GM19351 (cell line): ENCODE data around the gene C2orf49.

Source experiments
- ATAC-seq: cut with Tn5 transposase; IDR thresholded peaks from one replicate; pipeline ENCODE4 v1.9.1; 2021; ENCODE audit warnings: mild to moderate bottlenecking, moderate library complexity; ENCODE audit not compliant: unreplicated experiment

Gene C2orf49

DNA sequence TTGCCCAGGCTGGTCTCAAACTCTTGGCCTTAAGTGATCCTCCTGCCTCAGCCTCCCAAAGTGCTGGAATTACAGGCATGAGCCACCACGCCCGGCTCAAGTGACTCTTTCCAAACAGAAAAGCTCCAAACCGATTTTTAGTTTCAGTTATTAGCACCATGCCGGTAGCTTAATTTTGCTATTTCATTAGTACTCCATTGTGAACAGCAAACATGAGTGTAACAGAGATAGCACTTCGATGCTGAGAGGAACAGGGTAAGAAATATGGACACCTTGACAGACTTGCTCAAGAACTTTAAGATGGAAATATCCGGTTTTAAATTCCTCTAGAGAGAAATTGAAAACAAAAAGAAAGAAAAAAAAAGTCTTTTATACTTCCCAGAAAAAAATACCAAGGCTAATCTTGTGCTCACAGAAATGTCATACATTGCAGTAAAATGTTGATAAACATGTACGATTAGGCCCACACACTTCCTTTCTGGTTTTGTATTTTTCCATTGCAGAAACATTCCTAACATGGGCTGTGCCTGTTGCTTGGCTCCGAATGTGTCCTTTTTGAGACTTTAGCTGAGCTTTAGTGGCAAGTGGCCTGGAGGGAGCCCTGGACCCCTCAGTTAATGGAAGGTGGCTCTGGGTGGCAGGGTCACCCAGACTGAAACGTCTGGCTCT is 43.2 kb downstream of the C2orf49 start:
- ATAC-seq, result no peak

DNA sequence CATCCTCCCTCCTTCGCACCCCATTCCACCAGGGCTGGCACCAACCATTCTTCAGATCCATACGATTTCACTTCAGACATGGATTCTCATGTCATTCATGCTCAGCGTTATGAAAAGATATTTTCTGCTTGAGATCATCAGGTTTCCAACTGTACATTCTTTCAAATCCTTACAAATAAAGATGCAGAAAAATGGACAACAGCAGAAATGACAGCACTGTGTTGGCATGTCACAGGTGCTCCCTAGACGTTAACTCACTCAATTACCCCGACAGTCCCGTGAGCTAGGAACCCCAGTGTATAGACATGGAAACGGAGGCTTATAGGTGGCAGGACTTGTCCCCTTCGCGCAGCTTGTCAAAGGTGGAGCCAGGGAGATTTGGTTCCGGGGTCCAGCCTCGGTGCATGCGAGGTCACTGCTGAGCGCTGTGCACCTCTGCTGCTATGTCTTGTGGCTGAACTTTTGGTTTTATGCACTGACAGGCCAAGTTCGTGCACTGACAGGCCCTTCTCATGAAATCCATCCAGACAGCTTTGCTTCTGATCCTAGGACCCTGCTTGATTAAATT is 43.8 kb downstream of the C2orf49 start:
- ATAC-seq, result no peak

DNA sequence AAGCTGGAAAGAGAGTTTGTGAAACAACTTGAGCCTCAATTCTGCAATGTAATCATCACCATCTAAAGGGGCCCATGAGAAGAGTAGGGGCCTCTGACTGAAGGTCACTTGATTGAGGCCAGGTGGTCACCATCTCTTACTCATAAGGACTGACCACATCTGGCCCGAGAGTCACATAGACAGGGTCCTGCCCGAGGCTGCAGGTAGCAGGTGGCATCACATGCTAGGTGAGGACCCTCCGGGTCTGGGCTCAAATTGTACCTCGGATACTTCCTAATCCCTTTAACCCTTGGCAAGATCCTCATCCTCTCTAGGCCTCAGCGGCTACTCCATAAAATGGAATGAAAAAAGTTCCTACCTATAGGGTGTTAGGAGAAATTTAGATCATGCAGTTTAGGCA is 44.8 kb downstream of the C2orf49 start:
- ATAC-seq, result no peak

DNA sequence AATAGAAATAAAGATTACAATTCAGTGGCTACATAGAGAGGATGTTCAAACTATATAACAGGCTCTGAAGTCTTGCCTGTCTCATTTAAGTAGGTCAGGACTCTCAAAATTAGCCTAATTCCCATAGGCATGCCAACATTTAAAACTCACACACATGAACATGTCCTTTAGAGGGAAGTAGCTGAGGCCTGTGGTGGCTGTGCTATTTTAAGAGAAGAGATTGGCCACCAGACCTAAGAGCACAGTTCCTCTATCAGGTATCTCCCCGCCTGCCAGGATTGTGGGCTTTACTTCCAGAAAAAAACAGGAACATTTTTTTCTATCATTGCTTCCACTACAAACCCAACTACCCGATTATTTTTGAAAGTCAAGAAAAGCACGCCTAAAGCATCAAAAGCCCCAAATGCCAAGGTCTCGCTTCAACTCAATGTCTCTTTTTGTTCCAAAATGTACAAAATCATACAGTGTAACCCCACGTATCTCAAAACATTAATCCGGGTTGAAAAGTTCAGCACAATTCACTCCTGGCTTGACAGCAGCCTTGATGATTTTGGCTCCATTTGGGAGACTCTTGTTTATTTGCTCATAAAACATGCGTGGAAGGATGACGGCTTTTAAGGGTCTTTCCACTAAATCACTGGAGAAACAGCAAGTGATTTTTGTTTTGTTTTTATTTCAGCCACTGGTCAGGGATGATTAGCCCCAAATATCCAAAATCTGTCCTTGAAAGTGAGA is 46.3 kb downstream of the C2orf49 start:
- no peak for ATAC-seq

DNA sequence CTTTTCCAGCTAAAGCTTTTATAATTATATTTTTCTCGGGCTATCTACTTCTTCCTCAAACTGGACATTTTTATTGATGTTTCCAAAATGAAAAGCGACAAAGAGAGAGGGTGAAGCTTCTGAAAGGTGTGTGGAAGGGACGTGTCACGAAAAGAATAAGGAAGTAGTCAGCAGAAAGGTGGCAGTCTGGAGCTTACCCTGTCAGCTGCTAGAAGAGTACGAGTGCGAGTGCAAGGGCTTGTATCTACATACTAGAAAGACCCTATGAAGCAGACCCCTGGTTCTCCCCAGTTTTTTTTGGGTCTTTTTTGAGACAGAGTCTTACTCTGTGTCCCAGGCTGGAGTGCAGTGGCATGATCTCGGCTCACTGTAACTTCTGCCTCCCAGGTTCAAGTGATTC is 46.9 kb downstream of the C2orf49 start:
- no peak for ATAC-seq

DNA sequence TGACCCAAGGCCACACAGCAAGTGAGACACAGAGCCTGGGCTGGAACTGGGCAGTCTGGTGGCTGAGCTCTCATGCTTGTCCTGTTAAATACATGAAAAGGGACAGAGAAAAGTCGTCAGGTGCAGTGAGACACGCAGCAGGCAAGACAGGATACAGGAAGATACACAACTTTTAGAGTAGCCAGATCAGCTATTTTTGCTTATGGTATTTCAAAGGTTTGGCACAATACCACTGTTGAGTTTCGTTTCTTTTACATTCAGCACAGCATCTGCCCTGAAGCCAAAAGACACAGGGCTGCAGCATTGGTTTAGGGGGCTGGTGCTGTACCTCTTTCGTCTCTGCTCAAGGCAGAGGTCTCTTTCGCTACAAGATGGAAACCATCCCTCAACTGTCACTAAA is 47.5 kb downstream of the C2orf49 start:
- ATAC-seq, result no peak

DNA sequence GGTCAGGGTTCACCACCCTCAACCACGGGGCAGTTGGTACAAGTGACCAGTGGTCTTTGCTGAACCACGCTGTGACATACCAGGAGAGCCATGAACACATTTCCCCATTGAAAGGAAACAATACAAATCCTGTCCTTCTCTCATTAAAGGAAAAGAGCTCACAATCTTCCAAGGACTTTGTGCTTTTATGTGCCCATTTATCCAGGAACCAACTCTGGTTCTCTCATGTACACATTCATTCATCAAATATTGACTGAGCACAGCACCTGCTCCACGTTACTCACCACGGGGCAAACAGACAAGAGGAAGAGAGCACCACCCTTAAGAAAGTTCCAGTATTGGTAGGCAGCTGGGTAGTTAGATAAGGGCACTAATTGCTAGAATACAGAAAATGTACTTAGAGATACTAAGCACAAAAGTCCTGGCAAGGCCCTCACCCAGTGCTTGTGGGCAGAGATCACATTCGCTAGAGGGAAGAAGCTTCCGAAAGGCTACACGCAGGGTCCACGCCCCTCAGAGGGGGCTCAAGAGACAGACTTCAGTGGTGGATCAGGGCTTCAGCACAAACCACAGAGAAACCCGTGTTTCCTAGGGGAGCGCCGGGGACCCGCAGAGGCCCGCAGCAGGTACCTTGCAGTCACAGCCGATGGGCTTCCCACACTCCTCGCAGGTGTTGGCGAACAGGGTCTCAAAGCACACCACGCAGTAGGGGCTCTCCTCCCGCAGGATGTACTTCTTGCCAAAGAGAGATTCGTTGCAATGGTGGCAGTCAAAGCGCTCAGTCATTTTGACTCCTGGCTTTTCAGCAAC is 48.6 kb downstream of the C2orf49 start:
- ATAC-seq, result no peak

DNA sequence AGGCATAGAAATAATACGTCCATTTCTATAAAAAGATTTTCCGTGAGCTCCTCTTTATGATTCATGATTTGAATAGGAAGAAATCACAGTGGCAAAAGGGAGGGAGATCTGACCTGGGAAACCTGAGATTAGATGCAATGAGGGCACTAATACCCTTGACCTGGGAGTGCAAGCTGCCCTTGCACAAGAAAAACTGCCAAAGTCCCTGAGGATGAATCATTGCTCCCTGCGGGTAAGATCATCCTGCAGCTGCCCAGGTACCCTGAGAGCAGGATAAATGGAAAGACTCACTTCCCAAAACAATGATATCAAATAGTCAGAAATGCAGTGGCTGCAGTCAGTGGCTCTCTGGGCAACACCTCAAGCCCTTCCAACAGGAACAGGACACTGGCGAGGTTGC is 49.9 kb downstream of the C2orf49 start:
- no peak for ATAC-seq

DNA sequence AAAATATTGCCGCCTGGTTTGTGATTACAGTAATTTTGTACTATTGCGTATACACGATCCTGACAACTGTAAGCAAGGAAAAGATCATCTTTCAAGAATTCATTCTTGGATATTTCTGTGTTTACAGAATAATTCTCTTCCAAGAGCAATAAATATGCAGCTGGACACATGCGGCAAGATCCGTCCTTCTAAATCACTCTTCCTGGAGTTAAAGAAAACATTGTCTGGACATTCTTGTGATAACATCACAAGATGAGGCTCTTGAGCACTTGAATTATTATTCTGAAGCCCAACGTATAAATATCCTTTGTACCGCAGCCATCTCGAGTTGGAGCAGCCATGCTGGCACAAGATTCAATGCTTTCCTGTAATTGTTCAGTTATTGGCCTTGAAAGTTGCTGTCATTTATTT is 51.6 kb downstream of the C2orf49 start:
- ATAC-seq, result no peak

DNA sequence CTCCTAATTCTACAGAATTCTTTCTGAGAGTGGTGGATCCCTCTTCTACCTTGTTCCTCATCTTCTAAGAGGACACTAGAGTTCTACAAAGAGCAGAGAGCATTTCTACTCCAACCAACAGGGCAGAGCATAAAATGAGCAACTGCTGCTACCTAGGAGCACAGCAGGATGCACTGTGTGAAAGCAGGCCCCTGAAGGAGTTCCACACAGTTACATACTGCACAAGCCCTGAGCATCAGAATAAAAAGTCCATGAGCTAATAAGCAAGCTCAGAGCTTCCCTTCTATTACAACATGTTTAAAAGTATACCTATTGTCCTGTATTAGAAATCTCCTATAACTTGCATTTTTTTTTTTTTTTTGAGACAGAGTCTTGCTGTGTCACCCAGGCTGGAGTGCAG is 53.1 kb downstream of the C2orf49 start:
- ATAC-seq, result no peak

DNA sequence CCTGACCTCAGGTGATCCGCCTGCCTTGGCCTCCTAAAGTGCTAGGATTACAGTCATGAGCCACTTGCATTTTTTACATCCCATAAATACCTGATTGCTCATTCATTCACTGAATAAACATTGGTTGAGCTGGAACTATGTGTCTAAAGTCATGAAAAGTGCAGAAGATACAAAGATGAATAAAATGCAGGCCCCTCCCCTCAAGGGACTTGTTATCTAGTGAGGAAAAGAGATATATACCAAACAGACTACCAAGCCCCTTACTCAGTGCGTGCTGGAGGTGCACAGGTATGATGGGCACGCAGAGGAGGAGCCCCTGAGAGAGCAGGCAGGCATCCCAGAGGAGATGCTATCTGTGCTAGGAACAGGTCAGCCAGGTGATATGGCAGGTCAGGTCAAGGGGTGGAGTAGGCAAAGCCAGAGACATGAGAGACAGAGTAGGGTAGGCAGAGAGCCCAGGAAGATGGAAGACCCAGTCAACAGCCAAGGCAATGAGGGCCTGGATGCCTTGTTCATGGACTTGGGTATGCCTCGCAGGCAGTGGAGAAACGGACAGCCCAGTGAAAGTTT is 53.8 kb downstream of the C2orf49 start:
- ATAC-seq, result no peak

DNA sequence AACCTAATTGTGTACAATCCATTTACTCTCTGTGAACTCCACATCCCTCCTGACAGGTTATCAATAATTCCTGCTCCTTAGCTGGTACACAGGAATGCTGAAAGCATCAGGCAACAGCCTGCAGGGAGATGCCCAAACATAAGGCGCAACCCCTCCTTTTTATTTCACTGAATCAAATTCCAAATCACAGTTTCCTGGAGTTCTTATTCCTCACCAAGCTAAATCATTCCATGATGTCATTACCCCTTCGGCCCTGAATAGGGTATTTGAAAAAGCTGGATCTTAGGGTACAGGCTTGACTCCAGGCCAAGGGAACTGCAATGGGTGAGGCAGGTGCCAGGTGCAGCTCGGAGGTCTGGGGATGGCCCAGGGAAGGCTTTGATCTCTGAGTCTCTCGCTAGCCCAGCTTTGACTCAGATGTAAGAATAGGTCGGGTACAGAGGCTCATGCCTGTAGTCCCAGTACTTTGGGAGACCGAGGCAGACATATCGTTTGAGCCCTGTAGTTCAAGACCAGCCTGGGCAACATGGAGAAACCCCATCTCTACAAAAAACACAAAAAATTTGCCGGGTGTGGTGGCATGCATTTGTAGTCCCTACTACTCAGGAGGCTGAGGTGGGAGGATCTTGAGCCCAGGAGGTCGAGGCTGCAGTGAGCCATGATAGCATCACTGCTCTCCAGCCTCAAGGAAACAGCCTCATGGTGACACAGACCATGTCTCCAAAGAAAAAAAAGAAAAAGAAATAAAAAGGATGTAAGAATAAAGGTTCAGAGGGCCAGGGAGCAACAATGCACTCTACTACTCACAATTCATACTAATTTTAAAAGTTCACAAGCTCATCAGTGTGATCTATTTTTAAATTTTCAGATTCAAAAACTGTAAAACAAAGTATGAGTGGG is 54.7 kb downstream of the C2orf49 start:
- ATAC-seq, result no peak

DNA sequence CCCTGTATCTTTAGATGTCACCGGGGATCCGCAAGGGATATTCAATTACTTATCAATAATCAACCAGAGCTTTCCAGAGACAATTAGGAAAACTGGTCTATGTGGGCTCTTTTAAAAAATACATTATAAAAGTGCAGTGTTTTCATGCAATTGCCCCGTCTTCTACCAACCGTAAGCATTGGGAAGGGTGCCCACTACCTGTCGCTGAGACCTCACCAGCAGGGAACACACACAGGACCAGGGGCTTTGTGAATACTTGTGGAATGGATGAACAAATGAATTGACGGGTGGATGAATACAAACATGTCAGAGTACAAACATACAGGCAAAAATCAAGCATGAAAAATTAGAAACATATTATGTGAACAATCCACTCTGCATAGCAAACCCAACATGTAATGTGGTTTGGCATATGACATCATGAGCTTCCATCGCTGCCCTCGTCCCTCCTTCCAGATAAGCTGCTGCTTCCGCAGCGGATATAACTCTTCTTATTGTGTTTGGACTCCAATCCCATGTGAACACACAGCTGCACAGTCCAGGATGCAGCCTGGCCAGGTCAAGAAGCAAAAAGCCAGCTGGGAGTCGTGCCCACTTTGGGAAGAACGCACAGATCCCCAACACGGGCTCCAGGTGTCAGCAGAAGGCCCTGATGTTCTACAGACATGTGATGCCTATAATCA is 56.2 kb downstream of the C2orf49 start:
- no peak for ATAC-seq

DNA sequence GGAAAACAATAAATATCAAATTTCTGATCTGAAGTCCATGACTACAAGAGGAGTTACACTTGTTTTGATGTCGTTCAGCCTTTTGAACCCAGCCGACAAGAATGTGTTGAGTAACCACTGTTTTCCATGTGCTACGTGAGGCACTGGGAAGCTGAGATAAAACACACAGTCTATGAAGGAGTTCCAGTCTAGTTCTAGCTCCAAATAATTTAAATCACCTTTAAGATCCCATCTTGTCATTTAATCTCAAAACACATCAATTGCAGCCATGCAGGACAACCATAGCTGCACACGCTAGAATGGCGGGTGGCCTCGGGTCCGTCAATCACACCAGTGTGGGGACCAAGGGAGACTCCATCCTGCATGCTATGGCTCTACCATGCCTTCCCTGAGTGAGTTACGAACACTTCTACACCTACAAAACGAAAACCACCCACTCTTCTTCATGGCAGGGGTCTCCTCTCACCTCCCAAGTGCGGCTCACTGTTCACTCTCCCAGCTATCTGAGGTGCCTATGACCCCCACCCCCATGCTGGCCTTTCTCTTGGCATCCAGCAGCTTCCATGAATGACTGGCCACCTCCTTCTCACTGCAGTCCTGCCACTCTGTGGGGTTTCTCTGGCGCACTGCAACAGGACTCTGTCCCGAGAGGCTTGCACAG is 57.7 kb downstream of the C2orf49 start:
- ATAC-seq, result no peak

DNA sequence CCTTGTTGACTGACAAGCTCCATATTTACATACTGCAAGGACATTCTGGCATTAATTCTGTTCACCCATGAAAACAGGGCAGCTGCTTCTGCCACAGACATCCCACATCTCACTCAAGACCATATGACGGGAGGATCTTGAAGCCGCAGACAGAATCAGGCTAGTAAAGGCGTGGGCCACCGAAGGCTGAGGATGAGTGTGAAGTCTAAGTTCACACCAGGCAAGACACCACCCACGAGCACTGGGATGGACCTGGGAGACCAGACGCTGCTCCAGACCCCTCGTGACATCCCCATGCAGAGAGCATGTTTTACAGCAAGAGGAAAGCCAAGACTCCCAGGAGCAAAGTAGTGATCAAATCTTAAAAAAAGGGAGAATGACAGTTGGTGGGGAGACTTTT is 58.4 kb downstream of the C2orf49 start:
- ATAC-seq, result no peak

DNA sequence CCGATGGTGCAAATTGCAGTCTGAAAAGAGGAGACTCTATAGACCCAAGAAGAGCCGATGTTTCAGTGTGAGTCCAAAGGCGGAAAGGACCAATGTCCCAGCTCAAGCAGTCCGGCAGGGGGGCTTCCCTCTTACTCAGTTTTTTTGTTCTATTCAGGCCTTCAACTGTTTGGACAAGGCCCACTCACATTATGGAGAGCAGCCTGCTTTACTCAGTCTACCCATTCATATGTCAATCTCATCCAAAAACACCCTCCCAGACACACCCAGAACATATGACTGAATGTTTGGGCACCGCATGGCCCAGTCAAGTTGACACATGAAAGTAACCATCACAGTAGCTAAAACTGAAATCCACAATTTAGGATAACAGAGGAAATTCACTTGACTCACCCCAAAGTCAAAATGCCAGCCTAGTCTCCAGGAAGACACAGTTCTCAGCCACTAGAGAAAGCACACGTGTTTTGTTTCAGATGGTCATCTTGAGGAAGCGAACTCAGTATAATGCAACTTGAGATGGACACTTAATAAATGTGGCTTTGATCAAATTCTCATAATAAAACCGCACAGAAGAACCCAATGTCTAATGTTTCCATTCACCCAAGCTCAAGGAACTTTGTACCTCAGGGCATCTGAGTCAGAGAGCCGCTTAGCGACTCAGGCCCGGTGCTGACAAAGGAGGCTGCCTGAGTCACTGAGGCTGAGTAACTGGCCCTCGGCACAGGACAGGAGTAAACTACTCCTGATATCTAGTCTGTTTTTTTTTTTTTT is 59.1 kb downstream of the C2orf49 start:
- ATAC-seq, result no peak

DNA sequence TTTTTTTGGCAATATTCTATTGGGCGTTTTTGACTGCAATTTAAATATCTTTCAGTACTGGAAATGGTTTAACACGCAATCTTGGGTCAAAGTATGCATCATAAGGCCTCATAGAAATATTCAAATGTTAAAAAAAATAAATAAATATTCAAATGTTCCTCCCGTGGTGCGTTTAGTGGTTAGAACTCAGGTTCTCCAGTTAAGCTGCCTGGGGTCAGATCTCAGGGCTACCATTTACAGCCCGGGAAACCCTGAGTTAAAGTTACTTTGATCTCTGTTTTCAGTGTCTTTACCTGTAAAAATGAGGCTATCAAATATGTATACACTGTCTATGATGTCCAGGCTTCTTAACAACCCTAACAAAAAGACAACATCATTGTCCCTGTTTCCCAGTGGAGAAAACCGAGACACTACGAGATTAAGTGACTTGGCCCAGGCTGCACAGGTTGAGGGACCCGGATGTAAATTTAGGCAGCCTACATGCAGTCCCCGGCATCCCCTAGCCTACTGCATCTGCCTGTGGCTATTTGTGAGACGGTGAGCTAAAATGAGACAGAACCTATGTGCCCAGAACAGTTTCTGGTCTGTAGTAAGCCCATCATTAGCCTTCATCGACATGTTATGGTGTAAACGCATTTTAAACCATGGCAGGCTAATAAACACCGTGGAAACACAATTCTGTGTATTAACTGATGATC is 59.8 kb downstream of the C2orf49 start:
- no peak for ATAC-seq

DNA sequence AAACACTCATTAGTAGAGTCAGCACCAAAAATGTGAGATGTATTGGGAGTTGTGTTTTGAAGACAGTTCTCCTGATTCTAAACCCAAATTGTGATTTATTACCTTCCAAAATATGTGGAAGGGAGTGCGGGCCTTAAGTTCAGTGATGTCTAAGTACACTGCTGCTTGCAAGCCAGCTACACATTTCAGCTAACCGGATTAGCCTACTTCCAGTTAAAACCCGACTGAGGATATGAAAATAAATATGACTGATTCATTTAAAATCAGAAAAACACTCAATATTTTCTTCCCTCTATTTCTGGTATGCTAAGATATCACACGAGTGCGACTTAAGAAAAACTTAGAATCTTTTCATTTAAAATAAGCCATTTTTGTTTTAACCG is 60.6 kb downstream of the C2orf49 start:
- no peak for ATAC-seq
